Esophagus squamous epithelium (tissue), 5 donors: ENCODE results near the gene LPP. TPM values are rescaled to one million over a fixed set of nuclear protein-coding genes. Genes with fewer than 3 reads are reported as not detected.

Experiments used
- DNase-seq: peaks from one replicate; lab custom pipeline; 2025; lab: John Stamatoyannopoulos, UW
- H3K27ac ChIP-seq, 4 donors: fragments of 200-600 bp; sonication (generic); one replicate each; pipeline ENCODE4 v1.5.1; 2016 to 2019; ENCODE audit warnings: mild to moderate bottlenecking in 1 of 4
- H3K27me3 ChIP-seq, 4 donors: fragments of 200-600 bp; sonication (generic); 1 replicate in 3 of 4; 2 replicates in 1 of 4; pipeline versions ENCODE4 v1.5.1 to v1.6.0; 2017 to 2021; ENCODE audit warnings: antibody characterized with exemption in 1 of 4
- H3K36me3 ChIP-seq, 3 donors: fragments of 200-600 bp; sonication (generic); one replicate each; pipeline ENCODE4 v1.5.1; 2016 to 2019
- H3K4me1 ChIP-seq, 3 donors: fragments of 200-600 bp; sonication (generic); one replicate each; pipeline ENCODE4 v1.5.1; 2017 to 2019
- H3K4me3 ChIP-seq, 4 donors: fragments of 200-600 bp; sonication (generic); 1 replicate in 3 of 4; 2 replicates in 1 of 4; pipeline ENCODE4 v1.5.1; 2016 to 2019; ENCODE audit warnings: mild to moderate bottlenecking in 2 of 4, moderate library complexity in 1 of 4
- H3K9me3 ChIP-seq, 3 donors: fragments of 200-600 bp; sonication (generic); one replicate each; pipeline ENCODE4 v1.5.1; 2016 to 2019
- POLR2A ChIP-seq, 4 donors: fragments of 450-650 bp; IDR thresholded peaks; one replicate each; pipeline ENCODE4 v1.6.1; 2017; ENCODE audit warnings: antibody characterized with exemption in 4 of 4, mild to moderate bottlenecking in 4 of 4, moderate library complexity in 3 of 4
- WGBS, 2 donors: methylation state at CpG; one replicate each; pipeline ENCODE4 v1.1.5; 2018; 5-methylcytosine and 5-hydroxymethylcytosine counted together
- intact Hi-C: fragments of 100-400 bp; cut with DNase I; formaldehyde crosslinking; loops from one replicate; pipeline ENCODE4 v1.15.0; 2022
- total RNA-seq, 4 donors: library from RNA; depleted of rRNA; stranded (reverse); fragments of >200 nt; gene quantifications; one replicate each; pipeline ENCODE4 v1.1.0, GENCODE V29; 2016
- TF ChIP-seq, protein P1 (sequence below), 6 experiments: fragments of 450-650 bp in 4 of 6; fragments of 200-600 bp in 2 of 6; sonication (generic) in 2 of 6; IDR thresholded peaks; one replicate each; pipeline ENCODE4 v1.5.1; 2016 to 2019; ENCODE audit warnings: antibody characterized with exemption in 6 of 6, mild to moderate bottlenecking in 4 of 6, moderate library complexity in 4 of 6
- donor health status: DM: yes; HTN: yes; CAD: no.

LPP gene
- total RNA-seq, 4 donors from 2014 or later = 41.4 to 369 (median 97.3) TPM

DNA sequence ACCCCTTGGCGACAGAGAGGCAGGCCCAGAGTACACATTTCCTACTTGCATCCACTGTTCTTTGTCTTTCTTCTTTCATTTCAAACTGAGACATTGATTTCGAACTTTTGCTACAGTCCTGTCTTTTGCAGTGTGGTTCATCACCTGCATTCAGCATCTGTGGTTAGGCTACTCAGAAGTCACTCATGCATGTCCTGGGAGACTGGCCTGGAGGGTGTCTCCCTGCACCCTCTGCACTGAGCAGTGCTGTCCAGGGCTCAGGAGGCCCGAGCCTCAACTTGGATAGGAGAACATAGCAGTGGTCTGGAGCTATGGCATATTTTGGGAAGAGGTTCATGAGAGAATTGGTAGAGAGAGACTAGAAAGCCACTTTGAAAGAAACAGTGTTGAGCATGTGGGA, 777.6 kb downstream of the LPP start:
- DNase-seq = no peak
- H3K9me3 ChIP-seq = no peaks in the 10 kb centered on the region
- H3K27me3 ChIP-seq = no peaks in the 10 kb centered on the region
- TF ChIP-seq, protein P1, sequence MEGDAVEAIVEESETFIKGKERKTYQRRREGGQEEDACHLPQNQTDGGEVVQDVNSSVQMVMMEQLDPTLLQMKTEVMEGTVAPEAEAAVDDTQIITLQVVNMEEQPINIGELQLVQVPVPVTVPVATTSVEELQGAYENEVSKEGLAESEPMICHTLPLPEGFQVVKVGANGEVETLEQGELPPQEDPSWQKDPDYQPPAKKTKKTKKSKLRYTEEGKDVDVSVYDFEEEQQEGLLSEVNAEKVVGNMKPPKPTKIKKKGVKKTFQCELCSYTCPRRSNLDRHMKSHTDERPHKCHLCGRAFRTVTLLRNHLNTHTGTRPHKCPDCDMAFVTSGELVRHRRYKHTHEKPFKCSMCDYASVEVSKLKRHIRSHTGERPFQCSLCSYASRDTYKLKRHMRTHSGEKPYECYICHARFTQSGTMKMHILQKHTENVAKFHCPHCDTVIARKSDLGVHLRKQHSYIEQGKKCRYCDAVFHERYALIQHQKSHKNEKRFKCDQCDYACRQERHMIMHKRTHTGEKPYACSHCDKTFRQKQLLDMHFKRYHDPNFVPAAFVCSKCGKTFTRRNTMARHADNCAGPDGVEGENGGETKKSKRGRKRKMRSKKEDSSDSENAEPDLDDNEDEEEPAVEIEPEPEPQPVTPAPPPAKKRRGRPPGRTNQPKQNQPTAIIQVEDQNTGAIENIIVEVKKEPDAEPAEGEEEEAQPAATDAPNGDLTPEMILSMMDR (IDR thresholded peaks at IDR 0.05) = no peak
- TF ChIP-seq POLR2A (IDR thresholded peaks at IDR 0.05) = no peak
- H3K36me3 ChIP-seq = no peaks in the 10 kb centered on the region
- intact Hi-C loops = loop anchor here (10.0 kb wide), 1 partner anchor 67 kb away; no protein-coding TSS in a partner anchor
- H3K27ac ChIP-seq = no peak overlapping the region
- WGBS, 2 donors = 84 to 100% methylated on average over 2 to 3 of the region's 3 CpGs
- no peak overlapping the region for H3K4me3 ChIP-seq
- H3K4me1 ChIP-seq = peaks cover 0 to 4% (median 0%) of the 10 kb centered on the region in 3 donors

DNA sequence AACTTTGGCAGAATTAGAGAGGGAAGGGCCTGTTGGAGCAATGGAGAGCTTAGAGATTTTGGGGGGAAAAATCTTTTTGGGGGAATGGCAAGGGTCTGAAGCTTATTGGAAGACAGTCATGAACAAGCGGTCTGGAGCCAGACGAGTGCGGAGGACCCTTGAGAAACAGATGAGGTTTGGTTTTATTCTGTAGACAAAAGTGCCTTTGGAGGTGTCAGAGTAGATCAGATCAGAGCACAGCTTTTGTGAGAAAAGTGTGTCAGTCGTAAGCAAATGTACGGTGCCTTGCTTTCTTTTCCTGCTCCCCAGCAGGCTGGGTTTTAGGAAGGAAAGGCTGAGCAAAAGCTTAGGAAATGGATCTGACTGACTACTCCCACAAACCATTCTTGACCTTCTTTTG, 781.0 kb downstream of the LPP start:
- no peak overlapping the region for H3K4me3 ChIP-seq
- intact Hi-C loops = loop anchor here (10.0 kb wide), 1 partner anchor 70 kb away; no protein-coding TSS in a partner anchor
- WGBS, 2 donors = 93 to 96% methylated on average over 5 of the region's 5 CpGs
- DNase-seq = no peak
- no peak overlapping the region for H3K27ac ChIP-seq
- H3K36me3 ChIP-seq = no peaks in the 10 kb centered on the region
- H3K4me1 ChIP-seq = peaks cover 0 to 10% (median 0%) of the 10 kb centered on the region in 3 donors
- H3K27me3 ChIP-seq = no peaks in the 10 kb centered on the region
- TF ChIP-seq, protein P1 (IDR thresholded peaks at IDR 0.05) = no peak
- no peak for TF ChIP-seq POLR2A (IDR thresholded peaks at IDR 0.05)
- H3K9me3 ChIP-seq = no peaks in the 10 kb centered on the region

DNA sequence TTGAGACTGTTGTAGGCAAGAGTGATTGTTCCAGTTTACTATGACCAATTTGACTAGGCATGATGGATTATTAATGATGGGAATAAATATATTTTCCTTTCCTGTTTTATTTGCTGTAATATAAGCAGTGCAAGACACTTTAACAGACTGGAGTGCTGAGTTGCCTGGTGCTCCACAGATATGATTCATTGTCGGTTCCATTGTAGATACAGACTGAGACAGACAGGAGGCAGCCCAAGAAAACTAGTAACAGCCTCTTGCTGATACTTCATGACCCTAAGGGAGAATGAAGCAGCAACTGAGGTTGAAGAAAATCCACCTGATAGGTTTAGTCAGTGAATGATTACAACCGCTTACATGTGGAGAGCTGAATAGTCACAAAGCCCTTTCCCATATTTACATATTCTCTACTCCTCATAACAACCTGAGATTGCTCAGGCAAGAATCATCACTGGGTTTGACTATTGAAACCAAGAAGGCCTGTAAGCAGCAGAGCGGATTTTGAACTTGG, 782.7 kb downstream of the LPP start:
- DNase-seq = no peak
- TF ChIP-seq POLR2A (IDR thresholded peaks at IDR 0.05) = no peak
- TF ChIP-seq, protein P1 (IDR thresholded peaks at IDR 0.05) = no peak
- 94 to 98% methylated on average over 3 of the region's 3 CpGs for WGBS, 2 donors
- H3K4me3 ChIP-seq = no peak overlapping the region
- H3K36me3 ChIP-seq = no peaks in the 10 kb centered on the region
- no peak overlapping the region for H3K27ac ChIP-seq
- no peaks in the 10 kb centered on the region for H3K9me3 ChIP-seq
- intact Hi-C loops = loop anchor here (10.0 kb wide), 1 partner anchor 72 kb away; no protein-coding TSS in a partner anchor
- no peaks in the 10 kb centered on the region for H3K27me3 ChIP-seq
- H3K4me1 ChIP-seq = peaks cover 0 to 24% (median 3%) of the 10 kb centered on the region in 3 donors

DNA sequence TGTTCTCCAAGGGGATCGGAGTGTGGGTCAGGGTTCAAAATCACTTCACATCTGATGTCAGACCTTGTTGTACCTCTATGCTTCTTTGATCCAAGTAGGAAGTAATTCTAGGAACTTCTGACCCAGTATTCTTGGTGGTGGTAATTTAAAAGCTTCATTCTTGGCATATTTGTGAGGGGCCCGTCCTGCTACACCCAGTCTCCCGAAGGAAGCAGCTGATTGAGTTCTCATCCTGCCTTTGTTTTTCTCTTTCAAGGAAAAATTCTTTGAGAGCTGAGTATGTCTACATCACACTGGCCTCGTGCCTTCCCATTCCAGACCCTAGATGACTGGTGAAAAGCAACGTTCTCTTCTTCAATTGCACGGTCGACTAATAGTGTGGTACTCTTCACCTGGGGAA, 783.4 kb downstream of the LPP start:
- H3K4me3 ChIP-seq = no peak overlapping the region
- H3K9me3 ChIP-seq = no peaks in the 10 kb centered on the region
- H3K27ac ChIP-seq = no peak overlapping the region
- H3K27me3 ChIP-seq = no peaks in the 10 kb centered on the region
- DNase-seq = no peak
- 86 to 92% methylated on average over 7 of the region's 7 CpGs for WGBS, 2 donors
- no peaks in the 10 kb centered on the region for H3K36me3 ChIP-seq
- H3K4me1 ChIP-seq = peaks cover 0 to 31% (median 3%) of the 10 kb centered on the region in 3 donors
- TF ChIP-seq POLR2A (IDR thresholded peaks at IDR 0.05) = no peak
- TF ChIP-seq, protein P1 (IDR thresholded peaks at IDR 0.05) = no peak
- intact Hi-C loops = loop anchor here (10.0 kb wide), 1 partner anchor 73 kb away; no protein-coding TSS in a partner anchor

DNA sequence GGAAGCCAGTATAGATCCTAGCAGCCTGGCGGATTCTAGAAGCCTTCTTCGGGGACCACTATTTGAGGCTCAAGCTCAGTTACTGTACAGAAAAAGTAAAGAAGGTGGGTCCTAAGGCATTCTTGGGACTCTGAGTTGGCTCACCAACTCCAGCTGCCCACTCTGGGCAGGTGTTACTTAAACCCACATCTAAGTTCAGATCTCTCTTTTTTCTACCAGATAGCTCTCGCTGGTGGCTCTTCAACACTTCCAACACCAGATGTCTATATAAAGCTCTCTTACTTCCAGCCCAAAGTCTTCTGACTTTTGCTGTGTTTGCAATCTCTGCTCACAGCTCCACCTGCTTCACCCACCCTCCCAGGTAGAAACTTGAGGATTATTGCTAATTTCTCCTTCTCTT, 785.0 kb downstream of the LPP start:
- no peak overlapping the region for H3K4me3 ChIP-seq
- intact Hi-C loops = loop anchor here (10.0 kb wide), 1 partner anchor 74 kb away; no protein-coding TSS in a partner anchor
- H3K27me3 ChIP-seq = no peaks in the 10 kb centered on the region
- no peak for DNase-seq
- H3K9me3 ChIP-seq = no peaks in the 10 kb centered on the region
- no peak overlapping the region for H3K27ac ChIP-seq
- no peaks in the 10 kb centered on the region for H3K36me3 ChIP-seq
- 90 to 93% methylated on average over 3 of the region's 3 CpGs for WGBS, 2 donors
- TF ChIP-seq, protein P1 (IDR thresholded peaks at IDR 0.05) = no peak
- no peak for TF ChIP-seq POLR2A (IDR thresholded peaks at IDR 0.05)
- peaks cover 4 to 43% (median 4%) of the 10 kb centered on the region in 3 donors for H3K4me1 ChIP-seq
